Endothelial cell of umbilical vein (primary cell): ENCODE data around the gene AURKAIP1.

ENCODE experiments used
- CTCF ChIP-seq, 2 donors: IDR thresholded peaks; 1 replicate in 1 of 2; 2 replicates in 1 of 2; pipeline ENCODE4 v1.5.1; 2011; ENCODE audit warnings: low read length in 2 of 2, mild to moderate bottlenecking in 2 of 2, moderate library complexity in 2 of 2, control low read depth in 1 of 2, inconsistent platforms in 1 of 2, low read depth in 1 of 2; ENCODE audit not compliant: insufficient read depth in 1 of 2; ENCODE audit errors: extremely low read depth in 1 of 2
- EZH2 ChIP-seq: IDR thresholded peaks from 2 replicates; pipeline ENCODE4 v1.6.1; 2012; ENCODE audit warnings: borderline replicate concordance, low read depth, mild to moderate bottlenecking, moderate library complexity, low read length, inconsistent platforms; ENCODE audit not compliant: severe bottlenecking
- JUN ChIP-seq: IDR thresholded peaks from 2 replicates; pipeline ENCODE4 v1.6.1; 2011; ENCODE audit warnings: borderline replicate concordance, low read depth; ENCODE audit not compliant: insufficient read length, insufficient read depth
- POLR2A ChIP-seq: IDR thresholded peaks from 2 replicates; pipeline ENCODE4 v1.6.1; 2012; ENCODE audit warnings: low read depth, mild to moderate bottlenecking, control low read depth, low read length
- POLR2AphosphoS5 ChIP-seq: IDR thresholded peaks from 2 replicates; pipeline ENCODE4 v1.6.1; 2012; ENCODE audit warnings: low read depth, mild to moderate bottlenecking, control low read depth, low read length, moderate library complexity; ENCODE audit not compliant: insufficient read depth

DNA sequence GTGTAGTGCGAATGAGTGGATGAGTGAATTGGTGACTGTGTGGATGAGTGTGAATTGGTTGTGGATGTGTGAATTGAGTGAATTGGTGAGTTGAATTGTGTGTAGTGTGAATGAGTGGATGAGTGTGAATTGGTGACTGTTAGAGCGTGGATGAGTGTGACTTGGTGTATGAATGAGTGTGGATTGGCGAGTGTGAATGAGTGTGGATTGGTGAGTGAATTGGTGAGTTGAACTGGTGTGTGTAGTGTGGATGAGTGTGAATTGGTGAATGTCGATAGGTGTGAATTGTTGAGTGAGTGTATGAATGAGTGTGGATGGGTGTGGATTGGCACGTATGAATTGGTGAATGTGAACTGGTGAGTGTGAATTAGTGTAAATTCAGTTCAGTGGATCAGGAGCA, 7.7 kb downstream of the AURKAIP1 start:
- TF ChIP-seq CTCF (IDR thresholded peaks at IDR 0.05; ENCODE audit: extremely low read depth in 1 of 2, insufficient read depth in 1 of 2, low read depth in 1 of 2, low read length in 2 of 2), result no peak
- TF ChIP-seq JUN, result no peak
- TF ChIP-seq POLR2AphosphoS5, result no peak
- no peak for TF ChIP-seq EZH2
- TF ChIP-seq POLR2A, result no peak
